PC-3 (cell line): ENCODE measurements around the gene KRT15. TPM values are rescaled to one million over a fixed set of nuclear protein-coding genes. Genes with fewer than 3 reads are reported as not detected.
A peak's percentile ranks its signal among the peaks of the same experiment; 100 is the strongest.

ENCODE experiments used
- ATAC-seq: fragments of 200-7000 bp; cut with Tn5 transposase; 2 replicates; pipeline ENCODE4 v1.9.1; 2020; ENCODE audit warnings: mild to moderate bottlenecking, moderate library complexity
- BruUV-seq: library from RNA; stranded (reverse); fragments of 400-500 nt; replicated peaks from 2 replicates; lab custom pipeline; 2021; lab: Mats Ljungman, UMichigan
- CTCF ChIA-PET: fragments of 300-600 bp; sonication (Branson Sonifier 250); formaldehyde crosslinking; loops from one replicate; lab custom pipeline; 2022; ENCODE audit warnings: antibody characterized with exemption; lab: Charles Lee
- POLR2A ChIA-PET: fragments of 300-600 bp; sonication (Branson Sonifier 250); formaldehyde crosslinking; loops from one replicate; lab custom pipeline; 2022; ENCODE audit warnings: antibody characterized with exemption; ENCODE audit not compliant: unreplicated experiment; lab: Charles Lee
- DNase-seq: peaks from one replicate; pipeline ENCODE4 v3.0.0-alpha.2; 2015
- H2AFZ ChIP-seq: fragments of 300-600 bp; sonication (generic); 2 replicates; pipeline ENCODE4 v1.6.0; 2016; ENCODE audit warnings: antibody characterized with exemption, low read length
- H3F3A ChIP-seq: fragments of 300-600 bp; sonication (generic); one replicate; pipeline ENCODE4 v1.6.0; 2017; ENCODE audit warnings: antibody characterized with exemption, low read length, control low read depth, mild to moderate bottlenecking; ENCODE audit not compliant: unreplicated experiment
- H3K27ac ChIP-seq: fragments of 300-600 bp; sonication (generic); 2 replicates; pipeline ENCODE4 v1.5.1; 2016; ENCODE audit warnings: mild to moderate bottlenecking, low read length
- H3K27me3 ChIP-seq: fragments of 300-600 bp; sonication (generic); 2 replicates; pipeline ENCODE4 v1.6.1; 2016; ENCODE audit warnings: low read length, mixed read lengths
- H3K36me3 ChIP-seq: fragments of 300-600 bp; sonication (generic); 2 replicates; pipeline ENCODE4 v1.6.1; 2016; ENCODE audit warnings: low read depth, mixed run types, low read length, mixed read lengths
- H3K4me1 ChIP-seq: fragments of 300-600 bp; sonication (generic); 2 replicates; pipeline ENCODE4 v1.5.1; 2016; ENCODE audit warnings: low read length; ENCODE audit not compliant: insufficient read depth
- H3K4me2 ChIP-seq: fragments of 300-600 bp; sonication (generic); 2 replicates; pipeline ENCODE4 v1.6.0; 2016; ENCODE audit warnings: low read length
- H3K4me3 ChIP-seq: fragments of 300-600 bp; sonication (generic); 2 replicates; pipeline ENCODE4 v1.5.1; 2016; ENCODE audit warnings: mild to moderate bottlenecking, low read length, mixed read lengths
- H3K79me2 ChIP-seq: fragments of 300-600 bp; sonication (generic); 2 replicates; pipeline ENCODE4 v1.6.1; 2017; ENCODE audit warnings: low read length, mixed read lengths
- H3K9ac ChIP-seq: fragments of 300-600 bp; sonication (generic); 2 replicates; pipeline ENCODE4 v1.6.0; 2016; ENCODE audit warnings: mild to moderate bottlenecking, low read length
- H3K9me2 ChIP-seq: fragments of 300-600 bp; sonication (generic); replicated peaks from 2 replicates; pipeline ENCODE4 v1.6.1; 2016; ENCODE audit warnings: mixed run types, low read length, mixed read lengths
- H3K9me3 ChIP-seq: fragments of 300-600 bp; sonication (generic); 2 replicates; pipeline ENCODE4 v1.6.1; 2016; ENCODE audit warnings: low read length, mixed read lengths
- H4K20me1 ChIP-seq: fragments of 300-600 bp; sonication (generic); 2 replicates; pipeline ENCODE4 v1.6.1; 2016; ENCODE audit warnings: low read length, mixed read lengths
- EZH2 ChIP-seq: fragments of 300-600 bp; sonication (generic); IDR thresholded peaks from one replicate; pipeline ENCODE4 v1.6.1; 2017; ENCODE audit warnings: antibody characterized with exemption, mild to moderate bottlenecking, low read length; ENCODE audit not compliant: unreplicated experiment
- EZH2phosphoT487 ChIP-seq: fragments of 300-600 bp; sonication (generic); IDR thresholded peaks from 2 replicates; pipeline ENCODE4 v1.6.1; 2018; ENCODE audit warnings: mild to moderate bottlenecking, antibody characterized with exemption, low read length, borderline replicate concordance
- intact Hi-C: fragments of 100-400 bp; cut with micrococcal nuclease; formaldehyde crosslinking; loops from 2 replicates; pipeline ENCODE4 v1.9.0; 2023
- total RNA-seq: library from RNA; depleted of rRNA; stranded (reverse); fragments of >200 nt; gene quantifications from 2 replicates; pipeline ENCODE4 v1.2.3, GENCODE V29; 2014
- TF ChIP-seq, protein P1 (sequence below): fragments of 300-600 bp; sonication (generic); conservative IDR thresholded peaks from 2 replicates; pipeline ENCODE4 v1.5.1; 2017; ENCODE audit warnings: antibody characterized with exemption, low read depth, mild to moderate bottlenecking, low read length

KRT15 gene
- total RNA-seq, 1 experiment from 2014 or later = 121 TPM

DNA sequence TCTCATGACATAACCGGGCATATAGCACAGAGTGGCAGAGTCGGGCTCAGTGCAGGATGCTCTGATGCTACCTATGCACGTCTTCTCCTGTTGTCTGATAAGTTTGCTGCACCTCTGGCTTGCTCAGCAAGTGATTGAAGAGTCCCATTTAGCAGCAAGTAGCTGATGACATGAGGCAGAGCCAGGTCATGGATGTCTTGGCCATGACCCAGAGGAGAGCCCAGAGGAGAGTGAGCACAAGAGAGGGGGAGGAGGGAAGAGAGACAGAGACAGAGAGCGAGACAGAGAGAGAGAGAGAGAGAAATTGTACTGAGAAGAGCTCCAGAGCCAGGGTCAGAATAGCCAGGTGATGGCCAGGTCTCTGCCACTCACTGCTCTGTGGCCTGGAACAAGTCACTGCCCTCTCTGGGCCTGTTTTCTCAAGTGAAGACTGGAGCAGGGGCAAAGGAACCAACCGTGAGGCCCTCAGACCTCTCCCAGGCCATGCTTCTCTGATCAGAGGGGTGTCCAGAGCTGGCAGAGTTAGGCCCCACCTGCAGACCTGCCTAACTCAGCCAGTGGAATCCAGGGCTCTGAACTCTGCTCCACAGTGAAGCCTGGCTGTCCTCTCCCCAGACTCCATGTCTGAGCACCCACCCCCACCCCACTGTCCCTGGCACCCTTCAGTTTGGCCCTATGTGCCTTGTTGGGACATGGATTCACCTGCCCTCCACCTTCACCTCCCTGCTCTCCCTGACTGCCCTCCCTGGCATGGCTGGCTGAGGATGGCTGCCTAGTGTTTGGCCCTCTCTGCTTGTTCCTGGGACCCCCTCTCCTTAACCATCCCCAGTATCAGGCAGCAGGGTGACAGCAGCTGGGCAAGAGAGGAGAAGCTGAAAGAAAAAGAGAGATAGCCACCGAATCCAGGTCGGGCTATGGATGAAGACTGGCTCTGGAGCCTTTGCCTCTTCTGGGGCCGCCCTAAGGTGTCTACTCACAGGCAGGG lies 33.5 kb downstream of the KRT15 start:
- POLR2A ChIA-PET = no interaction called here
- Histone ChIP-seq H3K9ac (no peak overlapping the region), H3K27me3 (no peaks in the 10 kb centered on the region), H3K9me2 (no peaks in the 10 kb centered on the region), H3K27ac (no peak overlapping the region), H3K4me3 (no peak overlapping the region), H3K4me2 (no peak overlapping the region), H4K20me1 (no peaks in the 10 kb centered on the region), H3K79me2 (no peaks in the 10 kb centered on the region), H2AFZ (no peak overlapping the region), H3K9me3 (no peaks in the 10 kb centered on the region), H3K4me1 (peaks cover 6% of the 10 kb centered on the region; the same call in 1 of the 2 replicates), H3F3A (no peaks in the 10 kb centered on the region), H3K36me3 (no peaks in the 10 kb centered on the region)
- BruUV-seq = no TSS peak
- no peak for ATAC-seq
- TF ChIP-seq EZH2phosphoT487 (no peak), EZH2 (no peak)
- TF ChIP-seq, protein P1, sequence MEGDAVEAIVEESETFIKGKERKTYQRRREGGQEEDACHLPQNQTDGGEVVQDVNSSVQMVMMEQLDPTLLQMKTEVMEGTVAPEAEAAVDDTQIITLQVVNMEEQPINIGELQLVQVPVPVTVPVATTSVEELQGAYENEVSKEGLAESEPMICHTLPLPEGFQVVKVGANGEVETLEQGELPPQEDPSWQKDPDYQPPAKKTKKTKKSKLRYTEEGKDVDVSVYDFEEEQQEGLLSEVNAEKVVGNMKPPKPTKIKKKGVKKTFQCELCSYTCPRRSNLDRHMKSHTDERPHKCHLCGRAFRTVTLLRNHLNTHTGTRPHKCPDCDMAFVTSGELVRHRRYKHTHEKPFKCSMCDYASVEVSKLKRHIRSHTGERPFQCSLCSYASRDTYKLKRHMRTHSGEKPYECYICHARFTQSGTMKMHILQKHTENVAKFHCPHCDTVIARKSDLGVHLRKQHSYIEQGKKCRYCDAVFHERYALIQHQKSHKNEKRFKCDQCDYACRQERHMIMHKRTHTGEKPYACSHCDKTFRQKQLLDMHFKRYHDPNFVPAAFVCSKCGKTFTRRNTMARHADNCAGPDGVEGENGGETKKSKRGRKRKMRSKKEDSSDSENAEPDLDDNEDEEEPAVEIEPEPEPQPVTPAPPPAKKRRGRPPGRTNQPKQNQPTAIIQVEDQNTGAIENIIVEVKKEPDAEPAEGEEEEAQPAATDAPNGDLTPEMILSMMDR = no peak
- intact Hi-C loops = no loop called here
- no peak for DNase-seq
- CTCF ChIA-PET = interaction anchor here (1.0 kb wide), 1 partner anchor 67 kb away, joined by 4 read pairs; no protein-coding TSS in a partner anchor

DNA sequence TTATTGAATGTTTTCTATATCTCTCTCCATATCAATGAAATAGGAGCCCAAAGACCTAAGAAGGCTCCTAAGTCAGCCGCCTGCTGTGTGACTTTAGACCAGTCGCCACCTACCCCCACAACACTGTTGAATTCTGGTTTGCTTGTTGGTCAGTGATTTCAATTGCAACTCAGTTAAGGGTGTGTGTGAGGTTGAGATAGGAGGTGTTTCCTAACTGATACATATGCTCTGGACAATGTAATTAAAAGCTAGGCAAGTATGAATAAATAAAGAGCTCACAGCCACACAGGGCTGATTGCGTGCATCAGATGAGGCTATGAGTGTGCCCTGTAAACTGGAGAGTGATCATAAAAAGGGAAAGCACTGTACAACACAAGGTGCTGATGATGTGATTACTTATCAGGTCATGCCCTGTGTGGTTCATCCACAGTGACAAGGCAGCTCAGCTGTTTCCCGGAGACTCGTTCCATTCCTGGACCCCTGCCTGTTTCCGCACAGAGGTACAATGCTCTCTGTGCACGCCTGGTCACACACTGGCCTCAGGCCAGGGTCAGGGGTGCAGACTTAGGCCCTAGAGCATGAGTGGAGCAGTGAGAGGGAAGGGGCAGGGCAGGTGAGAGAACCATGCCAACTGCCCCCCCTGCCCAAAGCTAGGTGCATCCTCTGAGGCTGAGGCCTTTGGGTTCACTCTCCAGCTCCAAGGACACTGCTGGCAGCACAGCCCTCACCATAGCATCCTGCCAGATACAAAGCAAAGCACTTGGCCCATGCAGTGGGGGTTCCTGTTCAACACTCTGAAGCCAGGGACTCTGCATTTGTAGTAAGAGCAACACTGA lies 34.5 kb downstream of the KRT15 start:
- intact Hi-C loops = no loop called here
- POLR2A ChIA-PET = no interaction called here
- ATAC-seq = peak; percentile 87

More for the DNA sequence above, 34.5 kb downstream of the KRT15 start:
- Histone ChIP-seq H3K4me1 (peaks cover 6% of the 10 kb centered on the region; the same call in 1 of the 2 replicates), H3K27me3 (no peaks in the 10 kb centered on the region), H3K27ac (no peak overlapping the region; the same call in 1 of the 2 replicates), H3K36me3 (no peaks in the 10 kb centered on the region), H2AFZ (no peak overlapping the region), H3K9ac (no peak overlapping the region), H3K4me3 (no peak overlapping the region), H3K9me2 (no peaks in the 10 kb centered on the region), H3F3A (no peaks in the 10 kb centered on the region), H3K4me2 (no peak overlapping the region), H4K20me1 (no peaks in the 10 kb centered on the region), H3K79me2 (no peaks in the 10 kb centered on the region), H3K9me3 (no peaks in the 10 kb centered on the region)
- peak; percentile 19 for DNase-seq
- no TSS peak for BruUV-seq
- CTCF ChIA-PET = interaction anchor here (1.0 kb wide), 1 partner anchor 66 kb away, joined by 4 read pairs; no protein-coding TSS in a partner anchor
- no peak for TF ChIP-seq EZH2phosphoT487
- TF ChIP-seq EZH2 = no peak
- TF ChIP-seq, protein P1 = no peak
